ENCODE measurements around the gene GDF15.

The GDF15 gene

DNA sequence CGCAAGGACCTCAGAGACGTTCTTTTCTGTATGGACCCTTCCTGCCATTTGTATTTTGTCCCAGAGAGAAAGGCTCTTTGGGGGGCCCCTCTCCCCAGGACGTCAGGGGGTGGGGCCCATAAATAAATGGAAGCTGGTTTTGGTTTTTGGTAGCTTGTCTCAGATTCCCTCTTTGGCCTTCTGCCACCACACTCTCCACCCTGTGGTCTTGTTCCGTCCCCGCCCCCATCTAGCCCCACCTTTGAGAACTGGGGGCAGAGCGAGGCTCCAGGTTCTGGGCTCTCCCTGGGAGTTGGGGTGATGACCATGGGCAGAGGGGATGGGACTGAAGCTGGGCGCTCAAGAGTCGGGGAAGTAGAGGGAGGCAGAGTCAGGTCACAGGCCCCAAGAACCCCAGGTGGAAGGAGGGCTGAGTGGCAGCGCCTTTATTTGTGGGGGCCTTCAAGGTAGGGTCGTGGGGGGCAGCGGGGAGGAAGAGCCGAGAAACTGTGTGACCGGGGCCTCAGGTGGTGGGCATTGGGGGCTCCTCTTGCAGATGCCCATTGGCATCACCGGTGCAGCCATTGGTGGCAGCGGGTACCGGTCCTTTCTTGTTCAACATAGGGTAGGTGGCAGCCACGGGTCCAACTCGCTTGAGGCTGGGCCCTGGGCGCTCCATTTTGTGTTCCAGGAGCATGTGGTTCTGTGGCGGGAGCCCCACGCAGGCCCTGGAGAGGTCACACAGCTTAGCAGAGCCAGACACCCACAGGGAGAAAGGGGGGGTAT lies 48.6 kb downstream of the GDF15 start:
- peaks cover 3% of the 10 kb centered on the region for H3K27me3 ChIP-seq (ENCODE audit: control insufficient read depth, insufficient read depth, low read length)
- peak overlapping the region; percentile 8 for H3K4me3 ChIP-seq (ENCODE audit: low read length)
- no peak overlapping the region for H3K27ac ChIP-seq (ENCODE audit: low read depth, low read length)
- no peaks in the 10 kb centered on the region for H3K36me3 ChIP-seq (ENCODE audit: control insufficient read depth, insufficient read depth, low read length)
- H3K4me1 ChIP-seq (ENCODE audit: control insufficient read depth, insufficient read depth, low read length) = peaks cover 3% of the 10 kb centered on the region
- no peak overlapping the region for H3K9ac ChIP-seq (ENCODE audit: low read length)

DNA sequence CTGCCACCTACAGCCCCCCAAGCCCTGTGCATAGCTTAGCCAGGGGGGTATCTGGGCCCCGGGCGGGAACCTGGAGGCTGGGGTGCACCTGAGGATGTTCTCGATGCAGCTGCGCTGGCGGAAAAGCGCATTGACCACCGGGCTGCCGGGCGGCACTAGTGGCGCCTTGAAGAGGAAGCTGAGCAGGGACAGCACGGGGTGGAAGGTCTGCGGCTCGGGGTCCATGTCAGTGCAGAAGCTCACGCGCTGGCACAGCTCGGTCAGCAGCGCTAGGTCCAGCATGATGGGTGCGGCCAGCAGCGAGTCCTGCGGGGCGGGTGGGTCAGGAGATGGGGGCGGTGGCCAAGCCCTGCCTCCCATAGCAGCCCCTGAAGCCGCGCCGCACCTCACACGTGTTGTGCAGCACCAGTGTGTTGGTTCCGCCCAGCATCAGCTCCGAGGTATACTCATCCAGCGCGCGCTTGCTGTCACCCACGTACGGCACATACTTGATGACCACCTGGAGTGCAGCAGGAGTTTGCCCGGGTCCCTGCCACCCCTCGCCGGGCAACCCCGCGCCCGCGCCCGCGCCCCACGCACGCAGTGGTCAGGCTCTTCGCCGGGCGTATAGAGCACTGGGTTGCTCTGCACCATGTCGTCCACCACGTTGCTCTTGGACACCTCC lies 49.4 kb downstream of the GDF15 start:
- Histone ChIP-seq H3K27me3 (ENCODE audit: control insufficient read depth, insufficient read depth, low read length) (peaks cover 3% of the 10 kb centered on the region), H3K9ac (ENCODE audit: low read length) (no peak overlapping the region), H3K4me3 (ENCODE audit: low read length) (no peak overlapping the region), H3K36me3 (ENCODE audit: control insufficient read depth, insufficient read depth, low read length) (no peaks in the 10 kb centered on the region), H3K4me1 (ENCODE audit: control insufficient read depth, insufficient read depth, low read length) (peaks cover 3% of the 10 kb centered on the region), H3K27ac (ENCODE audit: low read depth, low read length) (no peak overlapping the region)

DNA sequence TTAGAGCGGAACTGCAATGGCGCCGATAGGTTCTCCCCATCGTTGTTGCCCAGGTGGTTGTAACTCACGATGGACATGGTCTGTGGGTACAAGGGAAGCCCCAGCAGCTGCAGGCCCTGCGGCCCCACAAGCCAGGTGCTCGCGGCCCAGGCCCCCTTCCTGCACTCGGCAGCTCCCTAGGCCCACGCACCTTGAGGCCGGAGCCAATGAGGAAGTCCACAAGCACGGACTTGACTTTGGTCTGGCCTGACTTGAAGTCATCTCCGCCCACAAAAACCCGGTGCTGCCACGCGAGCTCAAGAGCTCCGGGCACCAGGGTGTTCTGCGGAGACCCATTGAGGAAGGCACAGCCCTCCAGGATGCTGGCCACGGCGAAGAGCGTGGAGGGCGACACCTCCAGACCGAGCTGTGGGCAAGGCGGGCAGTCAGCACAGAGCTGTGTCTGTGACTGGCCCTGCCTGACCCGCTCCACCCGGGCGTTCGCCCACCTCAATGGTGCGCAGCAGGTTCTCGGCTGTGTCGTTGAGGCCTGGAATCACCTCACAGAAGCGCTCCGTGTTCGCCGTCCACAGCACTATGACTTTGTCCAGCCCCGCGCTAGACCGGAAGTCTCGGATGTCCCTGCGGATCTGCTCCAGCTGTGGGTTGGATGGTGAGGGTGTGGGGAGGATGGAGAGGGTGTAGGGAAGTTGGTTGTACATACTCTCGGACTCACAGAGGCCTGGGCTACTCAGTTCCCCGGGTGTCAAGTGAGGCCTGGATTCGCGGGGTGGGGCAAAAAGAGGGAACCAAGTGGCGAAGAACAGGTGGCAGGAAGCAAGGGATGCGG lies 50.1 kb downstream of the GDF15 start:
- no peaks in the 10 kb centered on the region for H3K36me3 ChIP-seq (ENCODE audit: control insufficient read depth, insufficient read depth, low read length)
- no peak overlapping the region for H3K27ac ChIP-seq (ENCODE audit: low read depth, low read length)
- no peak overlapping the region for H3K4me3 ChIP-seq (ENCODE audit: low read length)

DNA sequence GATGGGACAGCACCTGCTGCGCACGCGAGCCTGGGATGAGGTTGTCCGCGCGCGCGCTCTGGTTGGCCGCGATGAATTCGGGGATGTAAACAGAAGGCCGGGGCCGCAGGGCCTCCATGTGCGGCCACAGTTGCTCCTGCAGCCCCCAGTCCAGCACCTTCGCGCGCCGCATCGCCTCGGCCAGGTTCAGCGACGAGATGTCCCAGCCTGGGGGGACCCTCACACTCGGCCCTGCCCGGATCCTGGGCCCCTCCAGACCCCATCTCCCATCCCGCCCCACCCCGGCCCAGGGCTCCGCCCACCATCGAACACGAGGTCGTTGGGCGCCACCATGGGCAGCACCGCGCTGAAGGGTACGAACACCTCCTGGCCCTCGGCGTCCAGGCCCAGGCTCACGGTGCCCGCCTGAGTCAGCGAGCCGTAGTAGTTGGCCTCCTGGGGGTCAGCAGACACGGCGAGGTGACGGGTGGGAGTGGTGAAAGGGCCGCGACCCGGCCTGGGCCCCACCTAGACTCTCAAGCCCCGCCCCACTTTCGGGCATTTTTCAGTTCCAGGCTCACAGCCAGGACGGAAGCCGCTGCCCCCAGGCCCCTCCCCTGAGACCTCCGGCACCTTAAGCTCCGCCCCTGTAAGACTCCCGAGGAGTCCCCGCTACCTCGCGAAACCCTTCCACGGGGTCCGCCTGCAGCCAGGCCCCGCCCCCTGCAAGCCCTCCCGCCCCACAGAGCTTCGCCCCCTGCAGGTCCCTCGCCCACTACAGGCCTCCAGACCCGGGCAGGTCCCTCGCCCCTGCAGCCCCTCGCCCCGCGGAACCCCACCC lies 50.9 kb downstream of the GDF15 start:
- no peak overlapping the region for H3K9ac ChIP-seq (ENCODE audit: low read length)
- H3K36me3 ChIP-seq (ENCODE audit: control insufficient read depth, insufficient read depth, low read length) = no peaks in the 10 kb centered on the region
- H3K27ac ChIP-seq (ENCODE audit: low read depth, low read length) = no peak overlapping the region
- H3K4me1 ChIP-seq (ENCODE audit: control insufficient read depth, insufficient read depth, low read length) = peaks cover 3% of the 10 kb centered on the region
- peak overlapping the region; percentile 65 for H3K4me3 ChIP-seq (ENCODE audit: low read length)
- H3K27me3 ChIP-seq (ENCODE audit: control insufficient read depth, insufficient read depth, low read length) = peaks cover 3% of the 10 kb centered on the region

More for the DNA sequence above, 50.1 kb downstream of the GDF15 start:
- H3K9ac ChIP-seq (ENCODE audit: low read length) = no peak overlapping the region
- peaks cover 3% of the 10 kb centered on the region for H3K27me3 ChIP-seq (ENCODE audit: control insufficient read depth, insufficient read depth, low read length)
- peaks cover 3% of the 10 kb centered on the region for H3K4me1 ChIP-seq (ENCODE audit: control insufficient read depth, insufficient read depth, low read length)

DNA sequence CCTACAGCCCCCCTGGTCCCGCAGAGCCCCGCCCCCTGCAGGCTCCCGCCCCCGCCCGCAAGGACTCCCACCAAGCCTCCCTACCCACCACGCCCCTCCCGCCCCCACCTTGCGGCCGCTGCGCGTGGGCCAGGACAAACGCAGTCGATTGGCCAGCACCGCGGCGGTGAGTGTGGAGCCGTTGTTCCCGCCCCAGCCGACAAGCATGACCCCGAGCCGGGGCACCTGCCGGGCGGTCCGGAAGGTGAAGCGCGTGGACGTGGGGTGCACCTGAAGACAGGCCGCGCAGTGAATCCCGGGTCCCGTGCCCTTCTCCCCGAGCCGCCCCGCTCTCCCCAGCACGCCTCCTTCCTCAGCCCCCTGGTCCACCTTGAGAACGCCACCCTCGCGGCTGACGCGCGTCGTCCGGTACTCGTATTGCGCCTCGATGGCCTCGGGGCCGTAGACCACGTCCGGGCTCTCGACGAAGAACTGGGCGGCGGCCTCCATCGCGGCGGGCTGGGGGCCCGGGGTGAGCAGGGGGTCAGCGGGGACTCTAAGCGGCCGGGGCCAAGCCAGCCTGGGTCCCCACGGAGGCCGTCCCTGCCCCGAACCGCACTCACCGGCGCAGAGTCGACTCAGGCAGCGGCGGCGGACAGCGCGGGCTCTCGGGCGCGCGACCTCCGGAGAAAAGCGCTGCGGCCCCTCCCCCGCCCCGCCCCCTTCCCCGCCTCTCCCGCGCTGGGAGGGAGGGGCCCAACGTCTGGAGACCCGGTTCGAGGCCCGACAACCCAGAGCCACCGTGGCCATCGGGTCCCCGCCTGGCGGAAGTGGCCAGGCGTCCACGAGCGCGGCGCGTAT lies 51.8 kb downstream of the GDF15 start, which contains the start of gene ISYNA1:
Gene ISYNA1 (minus strand): TSS at position 643 of the 840 bp plus-strand sequence. CDS start 154 bp downstream, at position 489.
- Histone ChIP-seq H3K27ac (ENCODE audit: low read depth, low read length) (no peak within 1 kb of the TSS), H3K4me1 (ENCODE audit: control insufficient read depth, insufficient read depth, low read length) (peaks cover 3% of the 10 kb centered on the region), H3K4me3 (ENCODE audit: low read length) (peak within 1 kb of the TSS; percentile 65), H3K27me3 (ENCODE audit: control insufficient read depth, insufficient read depth, low read length) (peaks cover 3% of the 10 kb centered on the region), H3K36me3 (ENCODE audit: control insufficient read depth, insufficient read depth, low read length) (no peaks in the 10 kb centered on the region), H3K9ac (ENCODE audit: low read length) (no peak within 1 kb of the TSS)

DNA sequence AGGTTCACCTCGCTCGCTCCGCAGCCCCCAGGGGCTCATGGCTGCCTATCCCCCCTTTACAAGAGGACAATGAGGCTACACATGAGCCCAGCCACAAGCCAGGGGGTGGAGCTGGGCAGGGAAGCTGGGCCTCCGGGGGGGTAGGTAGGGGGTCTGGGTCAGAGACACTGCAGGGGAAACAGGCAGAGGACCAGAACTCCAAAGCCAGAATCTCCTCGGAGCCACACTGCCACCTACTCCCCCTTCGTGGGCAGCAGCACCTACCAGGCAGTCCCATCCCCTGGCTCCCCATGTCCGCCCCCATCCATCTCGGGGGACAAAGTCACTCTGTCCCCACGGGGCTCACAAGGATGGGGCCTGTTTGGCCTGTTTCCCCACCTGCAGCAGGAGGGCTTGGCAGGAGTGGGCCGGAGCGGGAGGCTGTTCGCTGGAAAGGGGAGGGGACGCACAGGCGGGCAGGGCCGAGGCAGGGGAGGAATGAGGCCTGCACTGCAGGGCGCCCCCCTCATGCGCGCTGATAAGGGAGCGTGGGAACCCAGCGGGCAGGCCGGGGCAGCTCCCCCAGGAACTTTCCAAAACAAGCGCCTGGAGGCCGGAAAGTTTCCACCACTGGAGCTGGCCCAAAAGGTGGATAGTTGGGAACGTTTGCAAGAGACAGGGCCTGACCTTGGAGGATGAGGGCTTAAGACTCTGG lies 52.5 kb downstream of the GDF15 start:
- H3K4me3 ChIP-seq (ENCODE audit: low read length) = peak overlapping the region; percentile 44
- no peak overlapping the region for H3K9ac ChIP-seq (ENCODE audit: low read length)
- H3K27ac ChIP-seq (ENCODE audit: low read depth, low read length) = no peak overlapping the region
- H3K27me3 ChIP-seq (ENCODE audit: control insufficient read depth, insufficient read depth, low read length) = peaks cover 3% of the 10 kb centered on the region
- no peaks in the 10 kb centered on the region for H3K36me3 ChIP-seq (ENCODE audit: control insufficient read depth, insufficient read depth, low read length)
- peaks cover 3% of the 10 kb centered on the region for H3K4me1 ChIP-seq (ENCODE audit: control insufficient read depth, insufficient read depth, low read length)

All from rectal smooth muscle tissue (tissue), 1 donor.